Mesothelial cell of epicardium (in vitro differentiated cells): Measurements from ENCODE around the gene CEP350. TPM values are rescaled to one million over a fixed set of nuclear protein-coding genes. Genes with fewer than 3 reads are reported as not detected.
A peak's percentile ranks its signal among the peaks of the same experiment; 100 is the strongest.

Source experiments
- DNase-seq, 2 experiments: peaks; one replicate each; pipeline ENCODE4 v3.0.0; 2021; ENCODE audit warnings: low spot score in 2 of 2; ENCODE audit not compliant: unreplicated experiment in 2 of 2
- H3K27ac Mint-ChIP-seq: 2 replicates; pipeline ENCODE4 v1.8.0; 2021; ENCODE audit warnings: mixed read lengths
- H3K27me3 Mint-ChIP-seq: 2 replicates; pipeline ENCODE4 v1.8.0; 2021; ENCODE audit warnings: low read depth, mixed read lengths
- H3K36me3 Mint-ChIP-seq: 2 replicates; pipeline ENCODE4 v1.8.0; 2021; ENCODE audit warnings: mixed read lengths
- H3K4me1 Mint-ChIP-seq: 2 replicates; pipeline ENCODE4 v1.8.0; 2021; ENCODE audit warnings: mixed read lengths
- H3K4me3 Mint-ChIP-seq: 2 replicates; pipeline ENCODE4 v1.8.0; 2021; ENCODE audit warnings: mild to moderate bottlenecking, moderate library complexity, mixed read lengths
- H3K9me3 Mint-ChIP-seq: 2 replicates; pipeline ENCODE4 v1.8.0; 2021; ENCODE audit warnings: mixed read lengths
- total RNA-seq: library from RNA; stranded (reverse); gene quantifications from 3 replicates; pipeline ENCODE4 v1.2.1, GENCODE V29; 2021
- TF ChIP-seq, protein P1 (sequence below): fragments of 200-600 bp; sonication (generic); IDR thresholded peaks from one replicate; pipeline ENCODE4 v1.5.0; 2021; ENCODE audit warnings: antibody characterized with exemption; ENCODE audit not compliant: unreplicated experiment

Gene CEP350
- total RNA-seq, 1 donor from 2014 or later: 58.0 TPM

DNA sequence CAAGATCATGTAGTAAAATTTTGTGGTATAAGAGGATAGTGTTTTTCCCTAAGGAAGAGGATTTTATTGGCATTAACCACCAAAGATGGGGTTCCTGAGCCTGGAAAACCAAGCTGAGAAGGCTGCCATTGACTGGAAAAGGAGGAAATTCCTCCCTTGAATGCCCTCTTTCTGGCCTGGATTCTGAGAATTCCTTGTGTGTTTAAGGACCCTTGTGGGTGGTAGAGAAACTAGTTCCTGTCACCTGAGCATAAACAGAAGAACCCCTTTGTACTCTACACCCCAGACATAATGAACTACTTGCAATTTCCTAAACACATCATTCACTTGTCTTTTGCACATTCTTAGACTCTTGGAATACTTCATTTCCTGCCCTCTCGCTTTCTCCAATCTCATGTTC lies 33.1 kb upstream of the CEP350 start:
- DNase-seq: no peak
- TF ChIP-seq, protein P1, sequence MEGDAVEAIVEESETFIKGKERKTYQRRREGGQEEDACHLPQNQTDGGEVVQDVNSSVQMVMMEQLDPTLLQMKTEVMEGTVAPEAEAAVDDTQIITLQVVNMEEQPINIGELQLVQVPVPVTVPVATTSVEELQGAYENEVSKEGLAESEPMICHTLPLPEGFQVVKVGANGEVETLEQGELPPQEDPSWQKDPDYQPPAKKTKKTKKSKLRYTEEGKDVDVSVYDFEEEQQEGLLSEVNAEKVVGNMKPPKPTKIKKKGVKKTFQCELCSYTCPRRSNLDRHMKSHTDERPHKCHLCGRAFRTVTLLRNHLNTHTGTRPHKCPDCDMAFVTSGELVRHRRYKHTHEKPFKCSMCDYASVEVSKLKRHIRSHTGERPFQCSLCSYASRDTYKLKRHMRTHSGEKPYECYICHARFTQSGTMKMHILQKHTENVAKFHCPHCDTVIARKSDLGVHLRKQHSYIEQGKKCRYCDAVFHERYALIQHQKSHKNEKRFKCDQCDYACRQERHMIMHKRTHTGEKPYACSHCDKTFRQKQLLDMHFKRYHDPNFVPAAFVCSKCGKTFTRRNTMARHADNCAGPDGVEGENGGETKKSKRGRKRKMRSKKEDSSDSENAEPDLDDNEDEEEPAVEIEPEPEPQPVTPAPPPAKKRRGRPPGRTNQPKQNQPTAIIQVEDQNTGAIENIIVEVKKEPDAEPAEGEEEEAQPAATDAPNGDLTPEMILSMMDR: no peak
- peak overlapping the region; percentile 33 for H3K27ac Mint-ChIP-seq
- H3K4me3 Mint-ChIP-seq: no peak overlapping the region
- no peaks in the 10 kb centered on the region for H3K9me3 Mint-ChIP-seq
- peaks cover 18% of the 10 kb centered on the region for H3K4me1 Mint-ChIP-seq
- peaks cover 22% of the 10 kb centered on the region for H3K36me3 Mint-ChIP-seq
- H3K27me3 Mint-ChIP-seq: no peaks in the 10 kb centered on the region

DNA sequence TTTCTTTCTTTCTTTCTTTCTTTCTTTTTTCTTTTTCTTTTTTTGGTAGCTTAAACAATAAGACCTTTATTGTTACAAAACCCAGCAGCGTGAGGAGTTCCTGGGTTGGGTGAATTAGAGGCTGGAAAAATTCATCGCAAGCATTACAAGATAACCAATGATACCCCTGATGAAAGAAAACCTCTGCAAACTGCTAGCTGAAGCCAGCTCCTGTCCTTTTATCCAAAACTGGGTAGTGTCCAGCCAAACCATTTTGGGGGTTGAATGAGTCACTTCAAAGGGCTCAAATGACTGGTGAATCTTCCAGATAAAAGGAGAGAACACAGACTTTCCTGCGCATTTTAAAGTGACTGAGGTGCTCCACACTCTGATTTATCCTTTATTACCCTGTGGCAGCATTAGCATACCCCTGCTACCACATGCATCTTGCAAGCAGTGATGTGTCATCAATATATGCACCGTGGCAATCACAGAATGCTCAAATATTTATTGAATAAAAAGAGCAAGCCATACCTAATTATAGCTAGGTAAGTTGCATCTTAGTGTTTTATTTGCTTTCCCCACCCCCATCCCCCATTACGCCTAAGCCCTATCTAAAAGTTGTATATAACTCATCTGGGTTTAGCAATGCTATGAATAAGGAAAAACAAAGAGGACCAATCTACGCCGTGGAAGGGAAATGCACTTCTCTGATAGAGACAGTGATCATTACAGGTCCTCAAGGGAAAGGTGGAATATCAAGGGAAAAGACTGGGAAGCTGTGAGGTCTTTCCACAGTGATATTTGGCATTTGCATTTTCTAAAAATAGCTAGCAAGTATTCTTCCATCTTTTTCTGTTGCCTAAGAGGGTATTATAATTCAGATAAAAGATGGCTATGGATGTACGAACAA lies 32.4 kb upstream of the CEP350 start:
- Mint-ChIP-seq H3K4me1 (peaks cover 18% of the 10 kb centered on the region), H3K9me3 (no peaks in the 10 kb centered on the region), H3K4me3 (no peak overlapping the region), H3K36me3 (peaks cover 21% of the 10 kb centered on the region), H3K27me3 (no peaks in the 10 kb centered on the region), H3K27ac (peak overlapping the region; percentile 33)
- DNase-seq: no peak
- TF ChIP-seq, protein P1: no peak

DNA sequence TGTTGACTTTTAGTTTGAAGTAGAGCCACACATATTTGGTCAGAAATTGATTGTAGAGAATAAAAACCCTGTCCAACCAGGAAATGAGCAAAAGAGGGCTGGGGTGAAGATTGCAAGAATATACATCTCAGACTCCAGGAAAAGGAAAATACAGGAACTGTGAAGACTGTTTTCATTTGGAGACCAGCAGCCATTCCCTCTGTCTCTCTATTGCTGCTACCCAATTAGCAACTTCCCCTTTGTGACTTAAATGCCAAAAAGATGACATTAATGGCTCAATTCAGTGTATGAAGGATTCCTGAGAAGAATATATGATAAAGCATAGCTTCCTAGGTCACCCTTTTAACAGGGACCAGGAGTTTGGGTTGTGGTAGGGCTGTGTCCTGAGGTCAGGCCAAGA lies 31.6 kb upstream of the CEP350 start:
- Mint-ChIP-seq H3K36me3 (peaks cover 13% of the 10 kb centered on the region), H3K4me1 (peaks cover 18% of the 10 kb centered on the region), H3K27ac (no peak overlapping the region), H3K27me3 (no peaks in the 10 kb centered on the region), H3K9me3 (no peaks in the 10 kb centered on the region), H3K4me3 (no peak overlapping the region)
- TF ChIP-seq, protein P1: no peak
- DNase-seq: no peak

GRCh38 chr1:179924268-179924667 lies 30.3 kb upstream of the CEP350 start:
- TF ChIP-seq, protein P1: no peak
- H3K4me1 Mint-ChIP-seq: peaks cover 18% of the 10 kb centered on the region
- no peak for DNase-seq
- H3K27me3 Mint-ChIP-seq: no peaks in the 10 kb centered on the region
- peaks cover 4% of the 10 kb centered on the region for H3K36me3 Mint-ChIP-seq
- no peaks in the 10 kb centered on the region for H3K9me3 Mint-ChIP-seq
- no peak overlapping the region for H3K4me3 Mint-ChIP-seq
- no peak overlapping the region for H3K27ac Mint-ChIP-seq

- TF ChIP-seq, protein P1: no peak
Observed at GRCh38 chr1:179925302-179925701, 29.3 kb upstream of the CEP350 start.

More at GRCh38 chr1:179925302-179925701, 29.3 kb upstream of the CEP350 start:
- Mint-ChIP-seq H3K4me1 (peaks cover 23% of the 10 kb centered on the region), H3K4me3 (no peak overlapping the region), H3K36me3 (no peaks in the 10 kb centered on the region), H3K9me3 (no peaks in the 10 kb centered on the region), H3K27me3 (no peaks in the 10 kb centered on the region), H3K27ac (no peak overlapping the region)
- no peak for DNase-seq
